ENCODE measurements around the gene SORCS1. TPM values are rescaled to one million over a fixed set of nuclear protein-coding genes. Genes with fewer than 3 reads are reported as not detected.

The SORCS1 gene
- total RNA-seq, 2 donors from 2014 or later: 0.23 to 14.4 TPM

- H3K27me3 ChIP-seq (replicated peaks; ENCODE audit: insufficient read depth): no peaks in the 10 kb centered on the region
- WGBS: 57% methylated on average over 3 of the region's 3 CpGs
- no peaks in the 10 kb centered on the region for H3K4me1 ChIP-seq (replicated peaks)
- no peak for TF ChIP-seq POLR2AphosphoS5 (IDR thresholded peaks at IDR 0.05)
- TF ChIP-seq POLR2A (IDR thresholded peaks at IDR 0.05): no peak
- TF ChIP-seq CTCF (IDR thresholded peaks at IDR 0.05): no peak
- H3K4me3 ChIP-seq: no peak overlapping the region
- H3K36me3 ChIP-seq: no peaks in the 10 kb centered on the region
- no peak for DNase-seq (ENCODE audit: low spot score)
- no peak overlapping the region for H3K27ac ChIP-seq
- intact Hi-C loops (cut with DNase I): no loop called here
- no peaks in the 10 kb centered on the region for H3K9me3 ChIP-seq
Observed at GRCh38 chr10:106631016-106631702, 533.3 kb downstream of the SORCS1 start.

GRCh38 chr10:106626371-106626770, 538.1 kb downstream of the SORCS1 start:
- Histone ChIP-seq H3K36me3 (no peaks in the 10 kb centered on the region), H3K27ac (no peak overlapping the region), H3K9me3 (no peaks in the 10 kb centered on the region), H3K4me3 (no peak overlapping the region), H3K27me3 (replicated peaks; ENCODE audit: insufficient read depth) (no peaks in the 10 kb centered on the region), H3K4me1 (replicated peaks) (no peaks in the 10 kb centered on the region)
- TF ChIP-seq POLR2AphosphoS5 (IDR thresholded peaks at IDR 0.05) (no peak), CTCF (IDR thresholded peaks at IDR 0.05) (no peak), POLR2A (IDR thresholded peaks at IDR 0.05) (no peak)
- no peak for DNase-seq (ENCODE audit: low spot score)
- WGBS: 63% methylated on average over 2 of the region's 2 CpGs
- intact Hi-C loops (cut with DNase I): no loop called here

GRCh38 chr10:106625751-106626150, 538.8 kb downstream of the SORCS1 start:
- Histone ChIP-seq H3K36me3 (no peaks in the 10 kb centered on the region), H3K27me3 (replicated peaks; ENCODE audit: insufficient read depth) (no peaks in the 10 kb centered on the region), H3K4me3 (no peak overlapping the region), H3K4me1 (replicated peaks) (no peaks in the 10 kb centered on the region), H3K27ac (no peak overlapping the region), H3K9me3 (no peaks in the 10 kb centered on the region)
- no peak for TF ChIP-seq CTCF (IDR thresholded peaks at IDR 0.05)
- no peak for TF ChIP-seq POLR2A (IDR thresholded peaks at IDR 0.05)
- no peak for TF ChIP-seq POLR2AphosphoS5 (IDR thresholded peaks at IDR 0.05)
- no peak for DNase-seq (ENCODE audit: low spot score)
- 75% methylated on average over 6 of the region's 6 CpGs for WGBS
- intact Hi-C loops (cut with DNase I): no loop called here

GRCh38 chr10:106619346-106619745, 545.2 kb downstream of the SORCS1 start:
- Histone ChIP-seq H3K36me3 (no peaks in the 10 kb centered on the region), H3K27me3 (replicated peaks; ENCODE audit: insufficient read depth) (no peaks in the 10 kb centered on the region), H3K9me3 (no peaks in the 10 kb centered on the region), H3K4me3 (no peak overlapping the region), H3K4me1 (replicated peaks) (no peaks in the 10 kb centered on the region), H3K27ac (no peak overlapping the region)
- intact Hi-C loops (cut with DNase I): no loop called here
- WGBS: 80% methylated on average over 1 of the region's 1 CpG
- no peak for TF ChIP-seq POLR2A (IDR thresholded peaks at IDR 0.05)
- no peak for TF ChIP-seq POLR2AphosphoS5 (IDR thresholded peaks at IDR 0.05)
- TF ChIP-seq CTCF (IDR thresholded peaks at IDR 0.05): no peak
- no peak for DNase-seq (ENCODE audit: low spot score)

GRCh38 chr10:106618646-106619045, 545.9 kb downstream of the SORCS1 start:
- no peaks in the 10 kb centered on the region for H3K27me3 ChIP-seq (replicated peaks; ENCODE audit: insufficient read depth)
- DNase-seq (ENCODE audit: low spot score): no peak
- intact Hi-C loops (cut with DNase I): no loop called here
- H3K4me1 ChIP-seq (replicated peaks): no peaks in the 10 kb centered on the region
- TF ChIP-seq POLR2A (IDR thresholded peaks at IDR 0.05): no peak
- TF ChIP-seq POLR2AphosphoS5 (IDR thresholded peaks at IDR 0.05): no peak
- TF ChIP-seq CTCF (IDR thresholded peaks at IDR 0.05): no peak
- H3K36me3 ChIP-seq: no peaks in the 10 kb centered on the region
- H3K27ac ChIP-seq: no peak overlapping the region
- H3K9me3 ChIP-seq: no peaks in the 10 kb centered on the region
- no peak overlapping the region for H3K4me3 ChIP-seq
- 63% methylated on average over 5 of the region's 5 CpGs for WGBS

Measured in prostate gland (tissue), 2 donors.